Panc1 (cell line): ENCODE data around the gene MAP1S. TPM values are rescaled to one million over a fixed set of nuclear protein-coding genes. Genes with fewer than 3 reads are reported as not detected.

Source experiments
- ATAC-seq: fragments of 200-7000 bp; cut with Tn5 transposase; 2 replicates; pipeline ENCODE4 v1.9.1; 2020; ENCODE audit warnings: mild to moderate bottlenecking, moderate library complexity
- BruUV-seq: library from RNA; stranded (reverse); fragments of 400-500 nt; replicated peaks from 2 replicates; lab custom pipeline; 2021; lab: Mats Ljungman, UMichigan
- CTCF ChIA-PET: fragments of 300-600 bp; sonication (Branson Sonifier 250); formaldehyde crosslinking; loops from one replicate; lab custom pipeline; 2022; ENCODE audit warnings: antibody characterized with exemption; lab: Charles Lee
- POLR2A ChIA-PET: fragments of 300-600 bp; sonication (Branson Sonifier 250); formaldehyde crosslinking; loops from one replicate; lab custom pipeline; 2022; ENCODE audit warnings: antibody characterized with exemption; lab: Charles Lee
- DNase-seq: peaks from one replicate; pipeline ENCODE4 v3.0.0-alpha.2; 2010; ENCODE audit warnings: low read depth, low spot score
- H3K27ac ChIP-seq: 2 replicates; pipeline ENCODE4 v1.5.1; 2011; ENCODE audit warnings: mild to moderate bottlenecking, low read length, inconsistent platforms
- H3K27me3 ChIP-seq: fragments of 200-500 bp; sonication (Bioruptor generic); 2 replicates; pipeline ENCODE4 v1.6.0; 2014; ENCODE audit warnings: low read length, inconsistent platforms; ENCODE audit not compliant: control insufficient read depth, insufficient read depth
- H3K36me3 ChIP-seq: fragments of 200-500 bp; sonication (Bioruptor generic); 2 replicates; pipeline ENCODE4 v1.5.1; 2014; ENCODE audit warnings: inconsistent platforms, mild to moderate bottlenecking, low read length, moderate library complexity; ENCODE audit not compliant: control insufficient read depth, insufficient read depth
- H3K4me1 ChIP-seq: 2 replicates; pipeline ENCODE4 v1.5.1; 2011; ENCODE audit warnings: inconsistent platforms, mild to moderate bottlenecking, low read length, moderate library complexity; ENCODE audit not compliant: control insufficient read depth, insufficient read depth
- H3K4me3 ChIP-seq, 2 experiments: 2 replicates each; pipeline ENCODE4 v1.5.1; 2011 to 2012; ENCODE audit warnings: low read depth in 2 of 2, low read length in 2 of 2, mild to moderate bottlenecking in 2 of 2, inconsistent platforms in 1 of 2, moderate library complexity in 1 of 2
- H3K9me3 ChIP-seq: fragments of 200-500 bp; sonication (Bioruptor generic); 2 replicates; pipeline ENCODE4 v1.5.1; 2014; ENCODE audit warnings: low read depth, mild to moderate bottlenecking, inconsistent platforms, low read length, moderate library complexity; ENCODE audit not compliant: control insufficient read depth, insufficient read depth
- CTCF ChIP-seq: fragments of 450-650 bp; IDR thresholded peaks from 2 replicates; pipeline ENCODE4 v1.5.1; 2017; ENCODE audit warnings: mild to moderate bottlenecking
- POLR2AphosphoS5 ChIP-seq: IDR thresholded peaks from 2 replicates; pipeline ENCODE4 v1.6.1; 2012; ENCODE audit warnings: mild to moderate bottlenecking, low read depth, low read length, moderate library complexity
- REST ChIP-seq, 2 experiments: IDR thresholded peaks; 2 replicates each; pipeline ENCODE4 v1.6.1; 2011 to 2012; ENCODE audit warnings: low read depth in 2 of 2, control low read depth in 1 of 2, low read length in 1 of 2, mild to moderate bottlenecking in 1 of 2, moderate library complexity in 1 of 2; ENCODE audit not compliant: insufficient read depth in 1 of 2
- SIN3A ChIP-seq: IDR thresholded peaks from 2 replicates; pipeline ENCODE4 v1.6.1; 2012; ENCODE audit warnings: low read depth, mild to moderate bottlenecking, low read length, moderate library complexity, borderline replicate concordance; ENCODE audit not compliant: insufficient read depth
- TCF7L2 ChIP-seq: IDR thresholded peaks from 2 replicates; pipeline ENCODE4 v1.6.1; 2011; ENCODE audit warnings: mild to moderate bottlenecking, low read depth, low read length, inconsistent platforms
- in situ Hi-C: cut with HindIII; loops from 2 replicates; pipeline ENCODE4 v1.10.0; 2016; ENCODE audit warnings: low sequenced_read_pairs, low pct_unique_long_range_greater_than_20kb
- intact Hi-C: fragments of 100-400 bp; cut with micrococcal nuclease; formaldehyde crosslinking; loops from one replicate; pipeline ENCODE4 v1.10.0; 2022; ENCODE audit not compliant: unreplicated experiment
- total RNA-seq: library from RNA; stranded (reverse); gene quantifications from one replicate; pipeline ENCODE4 v1.2.1, GENCODE V29; 2021; ENCODE audit not compliant: unreplicated experiment

MAP1S gene
- total RNA-seq, 1 experiment from 2014 or later: 56.6 TPM

GRCh38 chr19:17718550-17718946, 732 bp upstream of the MAP1S start:
- ATAC-seq: no peak
- TF ChIP-seq TCF7L2 (no peak), POLR2AphosphoS5 (no peak), CTCF (no peak), SIN3A (no peak), REST (IDR thresholded peaks at IDR 0.05; ENCODE audit: insufficient read depth in 1 of 2, low read depth in 2 of 2, low read length in 1 of 2) (no peak)
- POLR2A ChIA-PET: no interaction called here
- H3K27me3 ChIP-seq: no peaks in the 10 kb centered on the region
- H3K9me3 ChIP-seq: no peaks in the 10 kb centered on the region
- peak overlapping the region; percentile 77 for H3K27ac ChIP-seq
- CTCF ChIA-PET: no interaction called here
- no TSS peak for BruUV-seq
- H3K4me3 ChIP-seq: peak overlapping the region in 1 of 2 experiments; percentile 76; a peak in 2 of 4 replicates
- no peak for DNase-seq
- H3K4me1 ChIP-seq: peaks cover 9% of the 10 kb centered on the region
- intact Hi-C loops (no loop called here), in situ Hi-C loops (no loop called here)
- H3K36me3 ChIP-seq: no peaks in the 10 kb centered on the region

GRCh38 chr19:17719730-17720400, 585 bp downstream of the MAP1S start:
- CTCF ChIA-PET: no interaction called here
- Histone ChIP-seq H3K4me1 (peaks cover 9% of the 10 kb centered on the region), H3K4me3 (peak overlapping the region; percentile 76 to 78), H3K36me3 (no peaks in the 10 kb centered on the region), H3K27me3 (no peaks in the 10 kb centered on the region), H3K9me3 (no peaks in the 10 kb centered on the region), H3K27ac (peak overlapping the region; percentile 45; the same call in 1 of the 2 replicates)
- intact Hi-C loops (no loop called here), in situ Hi-C loops (no loop called here)
- DNase-seq: no peak
- BruUV-seq: no TSS peak
- POLR2A ChIA-PET: no interaction called here
- no peak for TF ChIP-seq TCF7L2
- ATAC-seq: peak; percentile 46

- ATAC-seq (no peak), DNase-seq (no peak)
- H3K27me3 ChIP-seq: no peaks in the 10 kb centered on the region
- ChIA-PET POLR2A (no interaction called here), CTCF (no interaction called here)
- peaks cover 9% of the 10 kb centered on the region for H3K4me1 ChIP-seq
- no TSS peak for BruUV-seq
- TF ChIP-seq CTCF (no peak), REST (IDR thresholded peaks at IDR 0.05; ENCODE audit: insufficient read depth in 1 of 2, low read depth in 2 of 2, low read length in 1 of 2) (no peak), POLR2AphosphoS5 (no peak)
- intact Hi-C loops: no loop called here
- H3K27ac ChIP-seq: no peak overlapping the region; the same call in 1 of the 2 replicates
- H3K9me3 ChIP-seq: no peaks in the 10 kb centered on the region
- in situ Hi-C loops: no loop called here
- H3K4me3 ChIP-seq: peak overlapping the region; percentile 76 to 78
- no peaks in the 10 kb centered on the region for H3K36me3 ChIP-seq
Observed at GRCh38 chr19:17720440-17720839, 1.2 kb downstream of the MAP1S start.
